Measurements from ENCODE around the gene PATE2.

PATE2 gene

DNA sequence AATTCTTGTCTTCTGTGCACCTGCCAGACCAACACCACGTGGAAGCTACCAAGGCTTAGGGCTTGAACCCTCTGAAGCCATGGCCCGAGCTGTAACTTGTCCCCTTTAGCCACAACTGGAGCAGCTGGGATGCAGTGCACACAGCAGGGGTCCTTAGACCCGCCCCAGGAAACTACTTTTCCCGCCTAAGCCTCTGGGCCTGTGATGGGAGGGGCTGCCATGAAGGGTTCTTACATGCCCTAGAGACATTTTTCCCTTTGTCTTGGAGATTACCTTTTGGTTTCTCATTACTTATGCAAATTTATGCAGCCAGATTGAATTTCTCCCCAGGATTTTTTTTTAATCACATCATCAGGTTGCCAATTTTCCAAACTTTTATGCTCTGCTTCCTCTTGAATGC, 19.0 kb upstream of the PATE2 start:
- Histone ChIP-seq H2BK15ac (ENCODE audit: low read length) (no peak overlapping the region), H3K9me3 (replicated peaks in 1 of 2; ENCODE audit: control insufficient read depth in 2 of 2, insufficient read depth in 1 of 2, low read depth in 1 of 2, low read length in 2 of 2) (peaks cover 1 to 3% of the 10 kb centered on the region in 2 donors), H3K4me2 (ENCODE audit: insufficient read depth, low read length, poor library complexity, severe bottlenecking) (no peak overlapping the region), H3K9ac (ENCODE audit: low read depth, low read length, poor library complexity) (no peak overlapping the region), H2BK120ac (ENCODE audit: low read depth, low read length) (no peak overlapping the region), H3K4ac (ENCODE audit: low read length) (no peak overlapping the region), H3K4me1 (ENCODE audit: control insufficient read depth in 2 of 2, insufficient read depth in 1 of 2, low read depth in 1 of 2, low read length in 2 of 2) (no peaks in the 10 kb centered on the region), H3K18ac (ENCODE audit: low read length) (no peak overlapping the region), H3K27me3 (ENCODE audit: control insufficient read depth in 3 of 3, insufficient read depth in 3 of 3, low read depth in 1 of 3, low read length in 3 of 3) (no peaks in the 10 kb centered on the region), H3K23ac (ENCODE audit: low read depth, low read length, poor library complexity) (no peak overlapping the region), H2BK12ac (ENCODE audit: low read length) (no peak overlapping the region), H2BK5ac (ENCODE audit: low read length) (no peak overlapping the region), H3K14ac (ENCODE audit: low read length) (no peak overlapping the region), H3K4me3 (ENCODE audit: low read length in 2 of 2) (no peak overlapping the region), H2AK5ac (ENCODE audit: low read depth, low read length) (no peak overlapping the region), H3K36me3 (replicated peaks in 1 of 2; ENCODE audit: control insufficient read depth in 2 of 2, insufficient read depth in 2 of 2, low read length in 2 of 2) (no peaks in the 10 kb centered on the region), H3K79me1 (ENCODE audit: low read depth, low read length) (no peaks in the 10 kb centered on the region), H4K91ac (ENCODE audit: low read depth, low read length, poor library complexity) (no peak overlapping the region), H2AFZ (ENCODE audit: low read length) (no peak overlapping the region), H3K27ac (replicated peaks; ENCODE audit: low read length) (no peak overlapping the region), H4K8ac (ENCODE audit: low read depth, low read length) (no peak overlapping the region)
- no peak for DNase-seq (ENCODE audit: low spot score)
- no CpG with 5 or more reads among the region's 4 CpGs for WGBS, 2 donors (ENCODE audit: extremely low coverage in 2 of 2, insufficient read length in 2 of 2, insufficient replicate concordance in 1 of 2)

GRCh38 chr11:125790825-125791224, 12.2 kb upstream of the PATE2 start:
- no peak for DNase-seq (ENCODE audit: low spot score)
- Histone ChIP-seq H3K27me3 (ENCODE audit: control insufficient read depth in 3 of 3, insufficient read depth in 3 of 3, low read depth in 1 of 3, low read length in 3 of 3) (peaks cover 0 to 5% (median 0%) of the 10 kb centered on the region in 3 experiments), H2BK12ac (ENCODE audit: low read length) (no peak overlapping the region), H3K18ac (ENCODE audit: low read length) (no peak overlapping the region), H3K9ac (ENCODE audit: low read depth, low read length, poor library complexity) (no peak overlapping the region), H3K4ac (ENCODE audit: low read length) (no peak overlapping the region), H3K4me3 (ENCODE audit: low read length in 2 of 2) (no peak overlapping the region), H2AFZ (ENCODE audit: low read length) (no peak overlapping the region), H4K91ac (ENCODE audit: low read depth, low read length, poor library complexity) (no peak overlapping the region), H3K14ac (ENCODE audit: low read length) (no peak overlapping the region), H3K79me1 (ENCODE audit: low read depth, low read length) (no peaks in the 10 kb centered on the region), H2BK120ac (ENCODE audit: low read depth, low read length) (no peak overlapping the region), H3K36me3 (replicated peaks in 1 of 2; ENCODE audit: control insufficient read depth in 2 of 2, insufficient read depth in 2 of 2, low read length in 2 of 2) (no peaks in the 10 kb centered on the region), H3K23ac (ENCODE audit: low read depth, low read length, poor library complexity) (no peak overlapping the region), H3K4me2 (ENCODE audit: insufficient read depth, low read length, poor library complexity, severe bottlenecking) (no peak overlapping the region), H4K8ac (ENCODE audit: low read depth, low read length) (no peak overlapping the region), H2AK5ac (ENCODE audit: low read depth, low read length) (no peak overlapping the region), H3K4me1 (ENCODE audit: control insufficient read depth in 2 of 2, insufficient read depth in 1 of 2, low read depth in 1 of 2, low read length in 2 of 2) (no peaks in the 10 kb centered on the region), H2BK15ac (ENCODE audit: low read length) (no peak overlapping the region), H3K27ac (replicated peaks; ENCODE audit: low read length) (no peak overlapping the region), H2BK5ac (ENCODE audit: low read length) (no peak overlapping the region), H3K9me3 (replicated peaks in 1 of 2; ENCODE audit: control insufficient read depth in 2 of 2, insufficient read depth in 1 of 2, low read depth in 1 of 2, low read length in 2 of 2) (no peaks in the 10 kb centered on the region)
- WGBS, 2 donors (ENCODE audit: extremely low coverage in 2 of 2, insufficient read length in 2 of 2, insufficient replicate concordance in 1 of 2), result no CpG with 5 or more reads among the region's 4 CpGs

- Histone ChIP-seq H2BK5ac (ENCODE audit: low read length) (no peak within 1 kb of the TSS), H3K18ac (ENCODE audit: low read length) (no peak within 1 kb of the TSS), H4K8ac (ENCODE audit: low read depth, low read length) (no peak within 1 kb of the TSS), H3K27ac (replicated peaks; ENCODE audit: low read length) (no peak within 1 kb of the TSS), H3K4me3 (ENCODE audit: low read length in 2 of 2) (no peak within 1 kb of the TSS), H3K4me2 (ENCODE audit: insufficient read depth, low read length, poor library complexity, severe bottlenecking) (no peak within 1 kb of the TSS), H3K9me3 (replicated peaks in 1 of 2; ENCODE audit: control insufficient read depth in 2 of 2, insufficient read depth in 1 of 2, low read depth in 1 of 2, low read length in 2 of 2) (no peaks in the 10 kb centered on the region), H2AFZ (ENCODE audit: low read length) (no peak within 1 kb of the TSS), H3K27me3 (ENCODE audit: control insufficient read depth in 3 of 3, insufficient read depth in 3 of 3, low read depth in 1 of 3, low read length in 3 of 3) (peaks cover 0 to 5% (median 0%) of the 10 kb centered on the region in 3 experiments), H3K4ac (ENCODE audit: low read length) (no peak within 1 kb of the TSS), H3K36me3 (replicated peaks in 1 of 2; ENCODE audit: control insufficient read depth in 2 of 2, insufficient read depth in 2 of 2, low read length in 2 of 2) (no peaks in the 10 kb centered on the region), H2BK15ac (ENCODE audit: low read length) (no peak within 1 kb of the TSS), H3K4me1 (ENCODE audit: control insufficient read depth in 2 of 2, insufficient read depth in 1 of 2, low read depth in 1 of 2, low read length in 2 of 2) (no peaks in the 10 kb centered on the region), H2BK120ac (ENCODE audit: low read depth, low read length) (no peak within 1 kb of the TSS), H2AK5ac (ENCODE audit: low read depth, low read length) (no peak within 1 kb of the TSS), H3K14ac (ENCODE audit: low read length) (no peak within 1 kb of the TSS), H4K91ac (ENCODE audit: low read depth, low read length, poor library complexity) (no peak within 1 kb of the TSS), H3K79me1 (ENCODE audit: low read depth, low read length) (no peaks in the 10 kb centered on the region), H3K9ac (ENCODE audit: low read depth, low read length, poor library complexity) (no peak within 1 kb of the TSS), H3K23ac (ENCODE audit: low read depth, low read length, poor library complexity) (no peak within 1 kb of the TSS), H2BK12ac (ENCODE audit: low read length) (no peak within 1 kb of the TSS)
- no CpG with 5 or more reads among the region's 2 CpGs for WGBS, 2 donors (ENCODE audit: extremely low coverage in 2 of 2, insufficient read length in 2 of 2, insufficient replicate concordance in 1 of 2)
- no peak for DNase-seq (ENCODE audit: low spot score)
Measured at GRCh38 chr11:125787827-125788226, 9.2 kb upstream of the PATE2 start, which contains the start of gene PATE3. Gene PATE3, plus strand, starts transcription at chr11:125788127. Its CDS starts 25 bp downstream, at chr11:125788152.

DNA sequence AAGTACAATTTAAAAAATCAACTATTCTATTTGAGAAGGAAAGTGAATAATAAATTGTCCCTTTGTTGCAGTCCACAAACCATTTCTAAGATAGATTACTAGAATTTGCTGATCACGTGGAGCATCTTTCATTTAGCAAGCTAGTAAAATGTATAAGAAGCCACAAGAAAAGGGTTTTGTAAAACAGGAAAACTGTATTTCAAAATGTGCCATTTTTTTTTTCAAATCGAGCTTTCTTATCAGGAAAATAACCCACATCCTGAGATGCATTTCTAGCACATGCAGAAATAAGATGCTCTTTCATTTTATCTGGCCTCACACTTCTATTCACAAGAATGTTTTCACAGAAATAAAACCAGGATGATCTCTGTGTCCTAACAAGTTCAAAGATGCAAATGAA, 6.0 kb upstream of the PATE2 start:
- Histone ChIP-seq H2BK5ac (ENCODE audit: low read length) (no peak overlapping the region), H2AFZ (ENCODE audit: low read length) (no peak overlapping the region), H2BK15ac (ENCODE audit: low read length) (no peak overlapping the region), H3K36me3 (replicated peaks in 1 of 2; ENCODE audit: control insufficient read depth in 2 of 2, insufficient read depth in 2 of 2, low read length in 2 of 2) (no peaks in the 10 kb centered on the region), H3K14ac (ENCODE audit: low read length) (no peak overlapping the region), H3K18ac (ENCODE audit: low read length) (no peak overlapping the region), H3K23ac (ENCODE audit: low read depth, low read length, poor library complexity) (no peak overlapping the region), H3K27ac (replicated peaks; ENCODE audit: low read length) (no peak overlapping the region), H2BK12ac (ENCODE audit: low read length) (no peak overlapping the region), H3K4me2 (ENCODE audit: insufficient read depth, low read length, poor library complexity, severe bottlenecking) (no peak overlapping the region), H3K4me1 (ENCODE audit: control insufficient read depth in 2 of 2, insufficient read depth in 1 of 2, low read depth in 1 of 2, low read length in 2 of 2) (no peaks in the 10 kb centered on the region), H3K4me3 (ENCODE audit: low read length in 2 of 2) (no peak overlapping the region), H2AK5ac (ENCODE audit: low read depth, low read length) (no peak overlapping the region), H3K27me3 (ENCODE audit: control insufficient read depth in 3 of 3, insufficient read depth in 3 of 3, low read depth in 1 of 3, low read length in 3 of 3) (peaks cover 0 to 5% (median 0%) of the 10 kb centered on the region in 3 experiments), H3K9me3 (replicated peaks in 1 of 2; ENCODE audit: control insufficient read depth in 2 of 2, insufficient read depth in 1 of 2, low read depth in 1 of 2, low read length in 2 of 2) (no peaks in the 10 kb centered on the region), H3K9ac (ENCODE audit: low read depth, low read length, poor library complexity) (no peak overlapping the region), H2BK120ac (ENCODE audit: low read depth, low read length) (no peak overlapping the region), H3K4ac (ENCODE audit: low read length) (no peak overlapping the region), H3K79me1 (ENCODE audit: low read depth, low read length) (no peaks in the 10 kb centered on the region), H4K8ac (ENCODE audit: low read depth, low read length) (no peak overlapping the region), H4K91ac (ENCODE audit: low read depth, low read length, poor library complexity) (no peak overlapping the region)
- no peak for DNase-seq (ENCODE audit: low spot score)
- WGBS, 2 donors (ENCODE audit: extremely low coverage in 2 of 2, insufficient read length in 2 of 2, insufficient replicate concordance in 1 of 2), result no CpG with 5 or more reads among the region's 2 CpGs

Measured in neuronal stem cell (in vitro differentiated cells).